ENCODE measurements around the gene MATN1. TPM values are rescaled to one million over a fixed set of nuclear protein-coding genes. Genes with fewer than 3 reads are reported as not detected.

Gene MATN1
- polyA plus RNA-seq, 1 donor from 2014 or later = not detected

DNA sequence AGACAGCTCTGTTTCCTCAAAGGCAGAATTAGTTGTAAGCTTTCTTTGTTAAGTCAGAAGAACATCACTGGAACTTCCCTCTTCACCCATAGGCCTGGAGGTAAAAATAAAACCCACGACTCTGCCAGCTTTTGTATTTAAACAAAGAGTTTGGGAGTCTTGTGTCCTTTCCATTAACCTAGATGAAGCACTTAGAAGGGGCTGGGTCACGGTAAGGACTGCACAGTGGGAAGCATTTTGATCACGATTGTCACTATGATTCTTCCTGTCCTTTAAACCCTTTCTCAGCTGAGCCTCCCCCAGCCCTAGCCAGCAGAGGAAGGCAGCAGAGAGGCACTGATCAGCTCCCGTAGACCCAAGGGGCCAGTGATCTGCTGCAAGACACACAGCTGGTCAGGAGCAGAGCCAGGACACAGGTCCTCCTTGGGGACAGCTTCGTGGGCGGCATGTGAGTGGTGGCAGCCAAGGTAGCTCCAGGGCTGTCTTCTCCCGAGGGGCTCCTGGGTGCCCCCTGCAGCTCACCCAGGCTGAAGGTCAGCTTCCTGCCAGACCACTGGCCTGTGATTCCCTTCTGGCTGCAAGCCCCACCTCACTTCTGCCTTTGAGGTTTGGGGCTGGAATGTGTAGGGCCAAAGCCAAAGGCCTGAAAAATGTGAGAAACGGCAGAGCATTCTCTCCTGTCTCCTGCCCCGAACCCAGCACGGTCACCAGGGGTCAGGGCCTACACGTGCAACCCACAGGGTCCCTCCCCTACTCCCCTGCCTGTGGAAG lies 38.2 kb upstream of the MATN1 start:
- H3K27ac Mint-ChIP-seq = peak overlapping the region; percentile 91 to 96 (median 92)
- no peaks in the 10 kb centered on the region for H3K27me3 Mint-ChIP-seq
- H3K36me3 Mint-ChIP-seq = peaks cover 2% of the 10 kb centered on the region
- peaks cover 51 to 58% (median 52%) of the 10 kb centered on the region in 3 donors for H3K4me1 Mint-ChIP-seq
- no peaks in the 10 kb centered on the region for H3K9me3 Mint-ChIP-seq
- H3K4me3 Mint-ChIP-seq = peak overlapping the region; percentile 75 to 84 (median 80)

DNA sequence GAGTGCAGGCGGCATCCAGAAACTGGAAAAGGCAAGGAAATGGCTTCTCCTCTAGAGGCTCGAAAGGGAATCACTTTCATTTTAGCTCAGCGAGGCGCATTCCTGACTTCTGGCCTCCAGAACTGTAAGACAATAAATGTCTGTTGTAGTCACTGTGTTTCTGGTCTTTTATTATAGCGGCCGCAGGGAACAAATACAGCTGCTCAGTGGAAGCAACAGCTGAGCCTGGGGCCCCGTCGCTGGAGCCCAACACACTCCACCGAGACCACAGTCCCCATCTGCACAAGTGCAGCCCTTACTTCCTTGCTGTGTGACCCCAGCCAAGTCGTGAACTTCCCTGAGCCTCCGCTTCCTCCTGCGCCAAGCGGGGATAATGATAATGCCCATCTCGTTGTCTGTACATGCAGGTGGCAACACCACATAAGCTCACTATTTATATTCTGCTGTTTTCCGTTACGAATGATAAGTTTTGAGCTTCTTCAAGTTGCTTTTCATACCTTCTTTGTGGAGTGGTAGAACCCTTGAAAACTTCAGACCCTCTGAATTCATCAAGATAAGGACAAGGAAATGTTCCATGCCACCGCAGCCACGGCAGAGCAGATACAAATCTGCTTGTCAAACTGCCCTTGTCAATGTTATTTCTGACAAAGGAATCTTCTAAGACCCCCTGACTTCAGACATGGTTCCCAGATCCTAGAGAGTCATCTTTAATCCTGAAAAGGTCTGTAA lies 37.4 kb upstream of the MATN1 start:
- no peaks in the 10 kb centered on the region for H3K27me3 Mint-ChIP-seq
- peaks cover 47 to 53% (median 51%) of the 10 kb centered on the region in 3 donors for H3K4me1 Mint-ChIP-seq
- H3K36me3 Mint-ChIP-seq = peaks cover 3% of the 10 kb centered on the region
- H3K4me3 Mint-ChIP-seq = peak overlapping the region; percentile 75 to 88 (median 84)
- H3K9me3 Mint-ChIP-seq = no peaks in the 10 kb centered on the region
- H3K27ac Mint-ChIP-seq = peak overlapping the region; percentile 91 to 96 (median 92)

- no peaks in the 10 kb centered on the region for H3K9me3 Mint-ChIP-seq
- peak overlapping the region; percentile 79 to 92 (median 86) for H3K4me3 Mint-ChIP-seq
- H3K4me1 Mint-ChIP-seq = peaks cover 51 to 58% (median 52%) of the 10 kb centered on the region in 3 donors
- peaks cover 3% of the 10 kb centered on the region for H3K36me3 Mint-ChIP-seq
- H3K27ac Mint-ChIP-seq = peak overlapping the region; percentile 91 to 96 (median 92)
- no peaks in the 10 kb centered on the region for H3K27me3 Mint-ChIP-seq
Measured at GRCh38 chr1:30759718-30760281, 36.4 kb upstream of the MATN1 start.

DNA sequence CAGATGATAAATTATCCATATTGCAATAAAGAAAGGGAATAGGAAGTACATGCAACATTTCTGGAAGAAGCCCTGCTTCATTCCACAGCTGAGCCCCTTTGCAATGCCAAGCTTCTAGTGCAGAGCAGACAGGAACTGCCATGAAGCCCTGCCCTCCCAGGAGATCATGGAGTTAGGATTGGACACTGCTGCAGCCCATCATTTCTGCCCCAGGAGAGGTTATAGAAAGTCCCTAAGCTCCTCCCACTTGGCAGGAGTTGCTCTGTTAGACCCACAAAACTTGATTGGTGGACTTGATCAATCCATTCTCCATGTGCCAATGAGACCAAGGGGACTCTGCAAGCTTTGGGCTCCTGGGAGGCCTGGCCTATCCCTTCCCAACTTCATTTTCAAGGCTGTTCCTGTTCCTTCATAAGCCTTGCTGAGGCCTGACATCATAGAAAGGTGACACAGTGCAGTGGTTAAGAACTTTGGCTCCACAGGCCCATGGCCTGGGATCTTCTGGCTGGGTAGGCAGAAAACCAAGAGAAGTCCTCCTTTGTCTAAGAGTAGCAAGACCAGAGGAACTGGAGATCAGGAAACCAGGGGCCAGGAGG lies 35.5 kb upstream of the MATN1 start:
- H3K27ac Mint-ChIP-seq = peak overlapping the region; percentile 91 to 98 (median 92)
- H3K27me3 Mint-ChIP-seq = no peaks in the 10 kb centered on the region
- H3K9me3 Mint-ChIP-seq = no peaks in the 10 kb centered on the region
- peaks cover 3% of the 10 kb centered on the region for H3K36me3 Mint-ChIP-seq
- H3K4me3 Mint-ChIP-seq = peak overlapping the region; percentile 60 to 100 (median 91)
- peaks cover 52 to 59% (median 56%) of the 10 kb centered on the region in 3 donors for H3K4me1 Mint-ChIP-seq

GRCh38 chr1:30758121-30758688 lies 34.8 kb upstream of the MATN1 start:
- peak overlapping the region; percentile 84 to 100 (median 97) for H3K4me3 Mint-ChIP-seq
- H3K36me3 Mint-ChIP-seq = peaks cover 3% of the 10 kb centered on the region
- peak overlapping the region; percentile 92 to 99 (median 98) for H3K27ac Mint-ChIP-seq
- no peaks in the 10 kb centered on the region for H3K27me3 Mint-ChIP-seq
- H3K4me1 Mint-ChIP-seq = peaks cover 57 to 63% (median 59%) of the 10 kb centered on the region in 3 donors
- no peaks in the 10 kb centered on the region for H3K9me3 Mint-ChIP-seq

DNA sequence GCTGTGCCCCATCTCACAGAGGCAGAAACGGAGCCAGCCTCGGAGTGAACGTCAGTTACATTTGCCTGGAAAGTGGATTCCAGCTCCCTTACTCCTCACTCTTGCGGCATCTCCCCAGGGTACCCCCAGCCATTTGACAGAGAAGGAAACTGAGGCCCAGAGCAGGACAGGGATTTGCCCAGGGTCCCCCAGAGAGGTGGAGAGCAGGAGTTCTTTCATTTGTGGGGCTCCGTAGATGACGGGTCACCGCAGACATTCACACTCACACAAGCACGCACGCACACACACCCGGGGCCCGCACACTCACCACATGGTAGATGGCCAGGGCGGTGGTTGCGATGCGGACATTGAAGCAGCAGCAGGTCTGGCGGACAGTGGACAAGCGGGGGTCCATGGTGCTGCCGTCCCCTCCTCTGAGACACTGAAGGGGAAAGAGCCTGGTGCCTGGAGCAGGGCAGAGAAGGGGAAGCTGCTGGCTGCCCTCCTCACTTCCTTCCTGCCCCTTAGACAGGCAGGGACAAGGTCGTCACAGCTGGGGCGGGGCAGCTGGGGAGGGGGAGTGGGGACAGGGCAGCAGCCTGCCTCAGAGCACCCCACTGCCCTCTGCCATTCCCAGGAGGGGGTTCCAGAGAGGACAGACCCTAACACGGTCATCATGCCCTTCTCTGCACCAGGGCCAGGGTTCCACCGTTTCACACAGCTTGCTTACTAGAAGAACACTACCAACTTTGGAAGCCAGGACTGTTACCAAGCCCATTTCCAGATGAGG lies 34.2 kb upstream of the MATN1 start, which contains the start of gene LAPTM5:
Gene LAPTM5, minus strand, starts transcription at position 423 of the 769 bp plus-strand sequence. Its CDS starts 29 bp downstream, at position 394.
- no peaks in the 10 kb centered on the region for H3K27me3 Mint-ChIP-seq
- peak within 1 kb of the TSS; percentile 84 to 100 (median 97) for H3K4me3 Mint-ChIP-seq
- peaks cover 50 to 60% (median 57%) of the 10 kb centered on the region in 3 donors for H3K4me1 Mint-ChIP-seq
- H3K9me3 Mint-ChIP-seq = no peaks in the 10 kb centered on the region
- peak within 1 kb of the TSS; percentile 92 to 99 (median 98) for H3K27ac Mint-ChIP-seq
- H3K36me3 Mint-ChIP-seq = peaks cover 3% of the 10 kb centered on the region

DNA sequence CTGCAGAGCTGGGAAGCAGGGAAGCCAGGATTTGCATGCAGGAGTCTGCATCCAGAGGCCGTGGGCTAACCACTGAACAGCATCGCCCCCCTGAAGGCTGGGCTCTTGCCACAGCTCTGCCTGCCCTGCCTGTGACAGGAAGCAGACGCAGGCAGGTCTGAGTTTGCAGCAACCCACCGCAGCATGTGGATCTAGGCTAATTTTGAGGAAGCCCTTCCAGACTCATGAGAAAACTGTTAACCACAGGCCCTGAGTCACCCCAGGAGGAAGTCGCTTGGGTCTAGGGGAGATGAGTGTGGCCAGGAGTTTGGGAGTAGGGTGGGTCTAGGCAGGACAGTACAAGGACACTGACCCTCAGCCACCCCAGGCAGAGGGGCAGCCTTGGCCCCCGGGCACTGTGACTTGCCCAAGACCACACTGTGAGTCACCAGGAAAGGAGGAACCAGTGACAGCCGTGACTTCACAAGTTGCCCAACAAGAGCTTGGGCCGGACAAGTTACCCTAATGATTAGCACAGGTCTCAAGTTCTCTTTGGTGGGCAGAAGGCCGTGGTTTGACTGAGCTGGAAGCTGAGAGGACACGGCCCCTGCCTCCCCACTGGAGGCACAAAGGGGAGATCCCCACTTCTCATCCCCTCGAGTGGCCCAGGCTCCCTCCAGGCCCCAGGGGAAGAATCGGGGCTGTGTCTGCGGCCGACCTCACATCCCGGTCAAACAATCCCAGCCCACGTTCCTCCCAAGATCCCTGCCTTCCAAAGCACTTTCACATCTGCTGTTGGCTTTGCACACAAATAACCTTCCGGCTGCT lies 33.4 kb upstream of the MATN1 start:
- H3K27ac Mint-ChIP-seq = peak overlapping the region; percentile 92 to 99 (median 98)
- H3K36me3 Mint-ChIP-seq = peaks cover 5% of the 10 kb centered on the region
- no peaks in the 10 kb centered on the region for H3K27me3 Mint-ChIP-seq
- H3K4me3 Mint-ChIP-seq = peak overlapping the region; percentile 84 to 100 (median 97)
- H3K4me1 Mint-ChIP-seq = peaks cover 44 to 64% (median 63%) of the 10 kb centered on the region in 3 donors
- H3K9me3 Mint-ChIP-seq = no peaks in the 10 kb centered on the region

- H3K36me3 Mint-ChIP-seq = peaks cover 5% of the 10 kb centered on the region
- no peaks in the 10 kb centered on the region for H3K9me3 Mint-ChIP-seq
- peak overlapping the region; percentile 92 to 99 (median 98) for H3K27ac Mint-ChIP-seq
- H3K4me3 Mint-ChIP-seq = peak overlapping the region; percentile 84 to 100 (median 97)
- H3K27me3 Mint-ChIP-seq = no peaks in the 10 kb centered on the region
- peaks cover 39 to 62% (median 61%) of the 10 kb centered on the region in 3 donors for H3K4me1 Mint-ChIP-seq
Measured at GRCh38 chr1:30756206-30756544, 32.8 kb upstream of the MATN1 start.

GRCh38 chr1:30755746-30756145 lies 32.4 kb upstream of the MATN1 start:
- no peaks in the 10 kb centered on the region for H3K9me3 Mint-ChIP-seq
- H3K36me3 Mint-ChIP-seq = peaks cover 5% of the 10 kb centered on the region
- H3K27ac Mint-ChIP-seq = peak overlapping the region; percentile 92 to 99 (median 98)
- H3K4me3 Mint-ChIP-seq = peak overlapping the region; percentile 84 to 100 (median 97)
- H3K27me3 Mint-ChIP-seq = no peaks in the 10 kb centered on the region
- peaks cover 39 to 61% (median 59%) of the 10 kb centered on the region in 3 donors for H3K4me1 Mint-ChIP-seq

- H3K4me3 Mint-ChIP-seq = peak overlapping the region; percentile 84 to 100 (median 97)
- no peaks in the 10 kb centered on the region for H3K9me3 Mint-ChIP-seq
Measured at GRCh38 chr1:30755334-30755733, 31.9 kb upstream of the MATN1 start.

DNA sequence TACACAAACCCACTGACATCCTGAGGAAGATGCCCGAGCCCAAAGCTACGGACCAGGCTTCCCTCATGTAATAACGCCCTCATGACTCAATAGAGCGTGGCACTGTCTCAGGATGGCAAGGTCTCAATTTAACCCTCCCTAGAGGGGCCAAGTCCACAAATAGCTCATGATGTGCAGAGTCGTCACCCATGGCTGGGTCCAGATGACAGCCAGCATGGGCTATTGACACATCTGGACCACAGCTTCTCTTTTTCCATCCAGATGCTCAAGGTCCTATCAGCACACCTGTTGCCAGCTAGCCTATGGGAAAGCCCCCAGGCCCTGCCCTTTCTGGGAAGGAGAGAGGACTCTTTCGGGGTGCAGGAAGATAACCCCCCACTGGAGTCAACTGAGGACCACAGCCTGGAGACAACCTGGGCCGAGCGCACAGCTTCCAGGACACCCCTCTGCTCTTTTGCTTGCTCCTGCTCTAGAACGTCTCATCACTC lies 31.3 kb upstream of the MATN1 start:
- Mint-ChIP-seq H3K4me1 (peaks cover 41 to 64% (median 59%) of the 10 kb centered on the region in 3 donors), H3K9me3 (no peaks in the 10 kb centered on the region), H3K4me3 (peak overlapping the region; percentile 84 to 100 (median 97)), H3K27ac (peak overlapping the region; percentile 92 to 99 (median 98)), H3K36me3 (peaks cover 5% of the 10 kb centered on the region), H3K27me3 (no peaks in the 10 kb centered on the region)

More at GRCh38 chr1:30755334-30755733, 31.9 kb upstream of the MATN1 start:
- Mint-ChIP-seq H3K4me1 (peaks cover 39 to 64% (median 59%) of the 10 kb centered on the region in 3 donors), H3K27ac (peak overlapping the region; percentile 92 to 99 (median 98)), H3K36me3 (peaks cover 5% of the 10 kb centered on the region), H3K27me3 (no peaks in the 10 kb centered on the region)

DNA sequence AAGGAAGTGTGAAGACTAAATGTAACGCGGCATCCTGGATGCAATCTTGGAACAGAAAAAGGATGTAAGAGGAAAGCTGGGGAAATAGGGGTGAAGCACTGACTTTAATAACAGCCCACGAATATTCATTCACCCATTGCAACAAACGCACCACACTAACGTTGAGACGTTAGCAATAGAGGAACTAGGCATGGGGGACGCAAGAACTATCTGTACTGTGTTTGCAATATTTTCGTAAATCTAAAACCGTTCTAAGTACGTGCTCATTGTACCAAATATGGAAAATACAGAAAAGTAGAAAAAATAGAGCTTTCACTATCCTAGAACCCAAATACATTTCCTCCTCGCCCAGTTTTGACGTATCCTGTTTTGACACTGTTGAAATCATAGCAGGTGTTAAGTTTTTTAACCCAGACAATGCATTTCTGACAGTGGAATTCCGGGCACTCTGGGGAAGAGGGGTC lies 30.3 kb upstream of the MATN1 start:
- H3K4me3 Mint-ChIP-seq = peak overlapping the region; percentile 84 to 100 (median 97)
- peaks cover 11% of the 10 kb centered on the region for H3K36me3 Mint-ChIP-seq
- no peaks in the 10 kb centered on the region for H3K27me3 Mint-ChIP-seq
- H3K9me3 Mint-ChIP-seq = no peaks in the 10 kb centered on the region
- peak overlapping the region; percentile 92 to 99 (median 98) for H3K27ac Mint-ChIP-seq
- peaks cover 48 to 64% (median 61%) of the 10 kb centered on the region in 3 donors for H3K4me1 Mint-ChIP-seq

- H3K9me3 Mint-ChIP-seq = no peaks in the 10 kb centered on the region
- H3K27me3 Mint-ChIP-seq = no peaks in the 10 kb centered on the region
- H3K4me3 Mint-ChIP-seq = peak overlapping the region; percentile 91 to 100 (median 97)
- peak overlapping the region; percentile 92 to 99 (median 98) for H3K27ac Mint-ChIP-seq
- peaks cover 12% of the 10 kb centered on the region for H3K36me3 Mint-ChIP-seq
- peaks cover 52 to 64% (median 62%) of the 10 kb centered on the region in 3 donors for H3K4me1 Mint-ChIP-seq
Measured at GRCh38 chr1:30753118-30753517, 29.7 kb upstream of the MATN1 start.
